NOMO-1 treated with dmso at 0.1 percent for 144 hours (cell line): ENCODE measurements around the gene PUS10.

Experiments used
- DNase-seq: peaks from one replicate; lab custom pipeline; 2025; ENCODE audit not compliant: unreplicated experiment; lab: John Stamatoyannopoulos, UW

Gene PUS10

DNA sequence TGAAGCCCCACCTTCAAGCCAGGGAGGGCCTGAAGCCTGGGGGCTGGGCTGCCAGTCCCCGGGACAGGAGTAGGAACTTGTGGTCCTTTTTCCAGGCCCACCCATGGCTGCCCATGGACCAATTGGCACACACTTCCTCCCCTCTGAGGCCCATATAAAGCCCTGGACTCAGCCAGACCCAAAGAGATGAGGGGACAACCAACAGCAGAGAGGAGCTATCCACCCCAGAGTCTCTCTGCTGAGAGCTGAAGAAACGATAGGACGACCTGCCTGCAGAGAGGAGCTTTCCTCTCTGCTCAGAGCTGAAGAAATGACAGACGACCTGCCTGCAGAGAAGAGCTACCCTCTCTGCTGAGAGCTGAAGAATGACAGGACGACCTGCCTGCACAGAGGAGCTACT is 44.4 kb downstream of the PUS10 start:
- no peak for DNase-seq

DNA sequence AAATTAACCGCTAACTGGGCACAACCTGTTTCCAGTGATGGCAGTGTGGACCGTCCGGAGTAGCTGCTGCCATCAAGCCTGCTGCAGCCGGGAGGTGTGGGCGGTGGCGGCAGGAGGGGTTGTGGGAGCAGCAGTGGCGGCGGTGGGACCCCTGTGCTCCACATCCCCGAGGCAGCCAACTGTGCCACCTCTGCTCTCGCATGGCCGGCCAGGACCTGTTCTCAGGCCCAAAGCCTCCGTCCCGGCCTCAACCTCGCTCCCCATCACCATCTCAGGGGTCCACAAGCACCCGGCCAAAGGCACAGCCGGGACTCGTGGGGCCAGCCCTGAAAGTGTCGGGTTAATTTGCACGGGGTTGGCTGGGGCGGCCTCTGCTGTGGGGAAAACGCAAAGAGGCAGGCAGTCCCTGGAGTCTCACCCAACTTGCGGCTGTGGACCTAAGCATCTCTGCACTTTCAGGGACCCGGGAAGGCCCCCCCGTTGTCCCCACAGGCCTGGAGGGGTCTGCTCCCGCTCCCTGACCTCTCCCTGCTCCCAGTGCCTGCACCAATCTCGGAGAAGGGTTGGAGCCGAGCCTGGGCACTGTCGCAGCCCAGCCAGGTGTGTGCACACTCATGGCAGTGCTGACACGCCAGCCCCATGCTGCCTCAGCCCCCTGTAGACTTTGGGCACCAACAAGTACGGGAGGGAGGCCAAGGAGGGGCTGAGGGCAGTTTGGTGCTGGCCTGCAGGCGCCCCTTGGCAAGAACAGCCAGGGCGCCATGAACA is 45.0 kb downstream of the PUS10 start:
- DNase-seq: no peak

DNA sequence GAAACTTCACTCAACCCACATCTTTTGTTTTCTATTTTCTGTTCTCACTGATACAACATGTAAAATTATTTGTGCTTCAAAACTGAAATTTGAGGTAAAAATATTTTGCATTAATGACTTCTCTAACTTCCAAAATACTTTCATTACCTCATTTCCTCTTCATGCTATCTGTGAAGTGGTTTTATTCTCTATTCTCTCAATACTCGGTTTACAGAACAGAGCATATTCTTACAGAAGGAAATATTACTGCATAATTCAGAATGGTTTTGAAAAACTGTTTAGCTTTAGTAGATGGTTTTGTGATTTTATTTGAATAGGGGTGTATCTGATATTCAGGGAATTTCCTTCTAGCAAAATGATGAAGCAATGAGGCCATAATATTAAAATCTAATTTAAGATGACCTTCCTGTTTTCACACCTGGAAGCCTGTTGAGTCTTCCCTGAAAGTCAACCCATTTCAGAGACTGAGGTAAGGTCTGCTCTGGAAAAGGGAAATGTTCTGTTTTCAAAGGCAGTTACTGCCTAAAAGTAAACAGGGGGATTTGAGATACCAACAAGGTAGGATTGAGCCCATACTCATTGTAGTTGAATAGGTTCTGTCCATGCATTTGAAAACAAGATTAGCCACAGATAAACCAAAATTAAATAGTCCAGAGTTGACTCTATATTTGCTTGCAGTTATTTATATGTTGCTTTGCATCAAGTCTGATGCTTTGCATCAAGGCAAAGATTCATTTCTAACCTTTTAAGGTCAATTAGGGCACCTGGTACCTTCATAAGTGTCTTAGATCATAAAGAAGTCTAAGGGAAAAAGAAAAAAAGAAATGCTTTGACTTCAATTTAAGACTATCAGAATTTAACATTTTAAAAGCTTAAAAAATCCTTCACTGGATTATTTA is 51.3 kb downstream of the PUS10 start:
- DNase-seq: no peak

DNA sequence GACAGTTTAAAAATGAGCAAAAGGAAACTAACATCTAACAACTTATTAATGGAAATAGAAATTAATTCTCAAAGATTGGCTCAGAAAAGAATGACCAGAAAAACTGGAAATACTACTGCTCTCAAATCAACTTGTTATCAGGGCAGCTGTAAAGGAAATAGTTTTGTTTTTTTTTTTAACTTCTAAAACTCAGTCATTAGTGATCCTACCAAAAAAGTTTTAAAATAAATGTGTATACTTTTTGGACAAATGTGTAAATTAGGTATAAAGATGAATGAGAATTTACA is 52.6 kb downstream of the PUS10 start:
- no peak for DNase-seq

DNA sequence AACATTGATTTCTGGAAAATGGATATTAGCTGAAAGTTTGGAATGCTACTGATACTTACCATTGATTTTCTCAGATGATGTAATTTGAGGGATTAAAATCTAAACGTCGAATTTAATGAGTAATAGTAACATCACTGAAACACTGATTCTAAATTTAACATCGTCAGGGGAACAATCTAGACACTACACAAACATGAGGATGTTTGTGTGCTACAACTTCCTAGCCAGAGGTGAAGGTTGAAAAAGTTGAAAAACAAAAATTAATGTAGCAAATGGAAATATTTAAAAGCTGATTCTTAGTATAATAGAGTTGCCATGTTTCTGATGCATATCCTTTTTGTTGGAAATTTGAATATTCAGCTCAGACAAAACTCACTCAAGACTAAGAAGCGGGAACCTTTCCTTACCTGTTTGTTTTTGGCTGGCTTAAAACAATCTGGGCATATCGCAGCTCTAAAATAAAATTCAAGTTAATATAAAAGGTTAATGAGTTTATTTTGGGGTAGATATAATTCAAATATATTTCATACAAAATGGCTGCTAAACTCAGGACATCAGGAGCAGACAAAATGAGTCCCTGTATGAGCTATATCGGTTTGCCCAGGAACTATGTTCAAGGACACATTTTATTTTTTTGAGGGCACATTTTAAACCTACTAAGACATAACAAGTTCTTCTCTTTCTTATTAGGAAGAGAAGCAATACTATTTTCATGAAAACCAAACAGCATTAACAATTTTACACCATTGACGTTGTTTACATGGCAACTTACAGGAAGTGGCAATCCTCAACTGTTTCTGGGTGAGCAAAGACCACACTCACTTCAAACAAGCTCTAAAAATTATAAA is 53.2 kb downstream of the PUS10 start:
- DNase-seq: no peak

DNA sequence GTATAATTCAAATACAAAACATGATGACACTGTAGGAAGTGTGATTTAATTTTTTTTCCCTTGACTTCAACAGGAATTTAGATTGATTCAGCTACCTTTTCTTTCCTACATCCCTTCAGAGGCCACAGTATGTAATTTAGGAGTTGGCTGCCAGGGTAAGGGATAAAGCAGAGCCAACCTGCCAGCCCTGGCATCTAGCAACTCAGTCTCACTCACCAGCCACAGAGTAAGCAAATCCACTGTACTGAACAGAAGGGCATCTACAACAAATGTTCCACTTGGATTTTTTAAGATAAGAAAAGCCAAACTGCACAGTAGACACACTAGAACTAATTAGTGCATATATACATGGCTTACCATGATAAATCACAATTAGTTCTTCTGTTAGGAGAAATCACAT is 54.9 kb downstream of the PUS10 start:
- DNase-seq: no peak

DNA sequence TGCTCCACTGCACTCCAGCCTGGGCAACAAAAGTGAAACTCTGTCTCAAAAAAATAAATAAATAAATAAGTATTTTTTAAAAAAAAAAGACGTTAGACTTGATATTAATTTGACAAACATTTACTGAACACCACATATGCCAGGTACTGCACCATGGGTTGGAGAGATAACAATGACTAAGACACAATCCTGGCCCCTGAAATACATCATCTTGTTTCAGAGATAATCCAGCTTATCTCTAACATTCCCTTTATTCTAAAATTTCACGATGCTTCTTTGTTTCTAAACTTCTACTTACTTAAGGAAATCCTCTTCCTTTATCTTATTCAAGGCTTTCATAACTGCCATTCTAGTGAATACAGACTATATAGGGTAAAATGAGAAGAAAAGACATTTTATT is 55.5 kb downstream of the PUS10 start:
- DNase-seq: no peak

DNA sequence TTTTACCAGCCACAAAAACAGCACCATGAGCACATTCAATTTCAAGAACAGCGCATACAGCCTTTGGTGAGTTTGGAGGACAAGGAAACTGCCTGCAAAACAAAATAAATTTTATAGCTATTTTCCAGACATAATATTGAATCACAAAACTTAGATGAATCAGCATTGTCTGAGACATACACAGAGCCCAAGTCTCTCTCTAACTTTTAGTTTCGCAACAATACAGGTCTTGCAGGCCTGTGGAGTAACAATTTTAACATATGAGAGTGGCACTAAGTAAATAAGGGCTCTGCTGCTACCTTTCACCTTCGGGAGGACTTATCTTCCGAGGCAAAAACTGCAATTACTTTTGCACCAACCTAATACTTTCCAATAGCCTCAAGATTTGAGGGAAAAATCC is 56.6 kb downstream of the PUS10 start:
- DNase-seq: no peak

DNA sequence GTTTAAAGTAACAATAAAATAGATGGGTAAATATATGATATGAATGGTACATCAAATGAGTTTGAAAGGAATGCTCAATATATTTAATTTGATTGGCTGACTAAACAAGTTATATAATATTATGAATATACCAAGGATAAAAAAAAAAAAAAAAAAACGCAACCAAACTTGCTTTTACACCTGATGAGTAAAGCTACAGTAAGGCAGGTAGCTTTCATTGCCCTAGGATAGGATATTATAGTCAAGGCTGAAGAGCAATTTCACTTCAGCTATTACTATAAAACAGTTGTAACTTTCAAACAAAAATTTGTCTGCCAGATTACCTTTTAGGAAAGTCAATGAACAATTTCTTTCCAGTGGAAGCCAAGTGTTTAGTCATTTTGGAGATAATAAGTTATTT is 57.3 kb downstream of the PUS10 start:
- no peak for DNase-seq

DNA sequence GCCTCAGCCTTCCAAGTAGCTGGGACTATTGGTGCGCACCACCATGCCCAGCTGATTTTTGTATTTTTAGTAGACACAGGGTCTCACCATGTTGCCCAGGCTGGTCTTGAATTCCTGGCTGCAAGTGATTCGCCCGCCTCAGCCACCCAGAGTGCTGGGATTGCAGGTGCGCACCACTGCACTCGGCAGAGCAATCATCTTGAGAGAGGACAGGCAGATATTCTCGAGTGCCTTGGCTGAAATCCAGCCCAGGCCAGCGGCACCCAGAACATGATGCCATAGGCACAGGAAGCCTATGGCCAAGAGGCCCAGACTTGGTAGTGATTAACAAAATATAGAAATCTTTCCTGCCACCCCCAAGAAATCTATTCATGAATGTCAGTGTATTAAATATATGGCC is 58.6 kb downstream of the PUS10 start:
- no peak for DNase-seq

DNA sequence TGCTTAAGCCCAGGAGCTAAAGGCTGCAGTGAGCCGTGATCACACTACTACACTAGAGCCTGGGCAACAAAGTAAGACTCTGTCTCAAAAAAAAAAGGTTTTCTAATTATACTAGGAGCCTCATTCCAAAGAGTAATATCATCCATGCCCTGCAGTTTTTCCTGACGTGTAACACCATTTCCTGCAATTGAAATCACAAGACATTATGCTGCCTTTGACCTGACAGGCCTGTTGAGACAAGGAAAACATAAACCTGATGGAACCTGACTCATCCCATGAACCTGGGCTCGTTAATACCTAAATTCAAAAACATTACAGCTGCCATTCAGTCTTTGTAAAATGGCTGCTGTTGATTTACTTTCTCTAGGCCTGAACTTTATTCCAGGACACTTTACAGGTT is 59.3 kb downstream of the PUS10 start:
- no peak for DNase-seq

DNA sequence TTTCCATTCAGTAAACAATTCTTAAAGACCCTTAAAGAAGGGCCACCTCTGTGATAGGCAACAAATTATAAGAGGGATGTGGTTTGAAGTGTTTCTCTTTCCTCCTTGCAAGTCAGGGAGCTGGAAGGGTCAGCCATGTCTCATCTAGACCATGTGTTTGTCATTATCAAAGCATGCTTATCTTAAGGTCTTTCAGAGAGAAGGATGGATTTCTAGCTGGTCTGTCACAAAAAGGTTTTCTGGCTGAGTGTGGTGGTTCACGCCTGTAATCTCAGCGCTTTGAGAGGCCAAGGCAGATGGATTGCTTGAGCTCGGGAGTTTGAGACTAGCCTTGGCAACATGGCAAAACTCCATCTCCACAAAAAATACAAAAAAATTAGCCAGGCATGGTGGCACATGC is 59.7 kb downstream of the PUS10 start:
- no peak for DNase-seq

DNA sequence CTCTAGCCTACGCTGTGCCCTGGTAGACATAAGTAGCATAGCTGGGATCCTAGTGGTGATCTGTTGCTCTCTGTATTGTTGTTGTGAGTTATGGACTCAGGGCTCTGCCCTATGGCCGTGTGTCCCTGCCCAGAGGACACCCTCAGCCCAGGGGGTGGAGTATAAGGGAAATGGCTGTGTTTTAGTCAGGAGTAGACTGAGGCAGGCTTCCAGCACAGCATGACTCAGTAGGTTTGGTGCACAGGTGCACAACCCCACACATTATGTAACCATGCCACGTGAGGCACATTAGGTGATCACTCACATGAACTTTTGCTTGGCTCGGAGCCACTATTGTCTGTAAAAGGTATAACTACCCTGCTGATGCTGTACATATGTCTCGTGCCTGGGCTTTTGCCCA is 60.4 kb downstream of the PUS10 start:
- DNase-seq: no peak

DNA sequence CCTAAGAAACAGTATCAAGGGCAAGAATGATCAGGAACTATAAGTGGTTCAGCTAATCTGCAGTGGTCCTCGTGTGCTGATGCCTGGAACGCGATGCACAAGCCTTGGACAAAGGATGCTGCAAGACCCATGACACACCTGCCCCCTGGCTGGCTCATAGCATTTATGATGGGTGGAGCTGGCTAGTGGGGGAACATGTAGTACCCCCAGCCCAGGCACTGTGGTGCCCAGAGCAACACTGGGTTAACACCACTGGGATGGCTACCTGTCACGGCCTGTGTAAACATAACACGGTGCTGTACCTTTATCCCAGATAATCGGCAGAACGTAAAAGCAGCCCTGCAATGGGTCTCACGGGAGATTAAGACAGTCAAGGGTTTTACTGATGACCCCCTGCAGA is 60.8 kb downstream of the PUS10 start:
- DNase-seq: no peak

DNA sequence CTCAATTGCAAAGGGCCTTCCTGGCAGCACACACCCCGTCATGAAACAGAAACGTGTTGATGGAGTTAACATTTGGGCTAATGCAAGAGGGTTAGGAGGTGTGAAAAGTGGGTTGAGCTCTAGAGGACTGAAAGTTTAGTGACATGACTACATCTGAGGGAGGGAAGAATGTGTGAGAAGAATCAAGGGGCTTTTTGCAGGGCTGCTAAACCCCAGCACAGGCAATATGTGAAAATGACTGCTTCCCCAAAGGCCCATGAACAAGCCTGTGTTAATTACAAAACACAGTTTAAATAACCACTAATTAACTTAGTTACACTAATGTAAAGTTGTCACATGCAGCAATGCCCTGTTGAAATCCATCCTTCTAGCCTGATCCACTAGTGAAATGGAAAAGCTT is 63.9 kb downstream of the PUS10 start:
- no peak for DNase-seq

DNA sequence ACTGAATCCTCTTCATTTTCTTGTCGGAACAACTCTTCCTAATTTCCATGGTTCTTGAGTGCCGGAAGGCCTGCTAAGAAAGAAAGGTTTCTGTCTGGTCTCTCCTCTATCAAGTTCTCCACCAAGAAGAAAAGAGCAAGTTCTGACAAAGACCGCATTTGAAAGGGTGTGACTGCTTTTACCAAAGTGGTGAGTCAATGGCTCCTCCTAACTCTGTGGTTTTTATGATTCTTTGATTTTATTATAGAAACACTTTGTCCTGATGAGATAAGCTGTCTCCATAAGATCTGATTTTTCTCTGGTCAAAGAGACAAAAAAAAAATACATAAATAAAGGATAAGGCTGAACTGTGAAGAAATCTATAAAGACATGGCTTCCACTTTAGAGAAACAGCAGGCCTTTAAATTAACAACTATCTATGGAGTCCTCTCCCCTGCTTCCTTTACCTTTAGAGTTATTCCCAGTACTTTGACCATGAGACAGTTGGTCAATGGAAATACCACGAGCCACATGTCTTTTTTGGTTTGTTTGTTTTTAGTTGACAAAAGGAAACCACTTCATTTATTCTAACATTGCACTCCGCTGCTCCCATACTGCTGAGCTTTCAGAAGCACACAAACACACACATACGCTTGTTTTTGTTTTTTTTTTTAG is 69.0 kb downstream of the PUS10 start:
- no peak for DNase-seq

DNA sequence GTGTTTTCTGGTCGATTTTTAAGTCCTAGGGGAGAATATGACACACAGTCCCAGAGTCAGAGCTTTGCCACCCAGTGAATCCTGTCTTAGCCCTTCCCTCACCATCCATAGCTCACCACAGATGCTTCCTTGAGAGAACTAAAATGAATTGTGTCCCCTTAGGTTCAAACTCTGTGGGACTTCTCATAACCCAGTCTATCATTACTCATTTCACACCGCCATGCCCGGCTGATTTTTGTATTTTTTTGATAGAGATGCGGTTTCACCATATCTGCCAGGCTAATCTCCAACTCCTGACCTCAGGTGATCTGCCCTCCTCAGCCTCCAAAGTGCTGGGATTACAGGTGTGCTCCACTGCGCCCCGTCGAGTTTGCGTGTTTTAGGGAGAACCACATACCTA is 69.9 kb downstream of the PUS10 start:
- no peak for DNase-seq

DNA sequence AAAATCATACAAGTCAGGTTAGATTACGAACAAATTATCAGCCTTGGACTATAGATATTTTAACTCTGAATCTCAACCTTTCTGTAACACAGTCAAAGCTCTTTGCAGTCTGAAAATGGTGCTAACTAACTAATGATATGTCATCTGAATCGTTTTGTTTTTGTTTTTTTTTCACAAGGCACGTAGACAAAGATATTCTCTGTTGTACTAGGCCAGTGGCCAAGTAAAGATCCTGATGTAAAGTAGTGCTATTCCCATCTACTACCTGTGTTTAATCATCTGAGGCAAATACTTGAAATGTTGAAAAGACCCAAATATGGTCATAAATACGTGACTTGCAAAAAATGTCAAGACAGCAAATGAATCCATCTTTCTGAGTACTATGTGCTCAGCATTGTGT is 71.0 kb downstream of the PUS10 start:
- no peak for DNase-seq

DNA sequence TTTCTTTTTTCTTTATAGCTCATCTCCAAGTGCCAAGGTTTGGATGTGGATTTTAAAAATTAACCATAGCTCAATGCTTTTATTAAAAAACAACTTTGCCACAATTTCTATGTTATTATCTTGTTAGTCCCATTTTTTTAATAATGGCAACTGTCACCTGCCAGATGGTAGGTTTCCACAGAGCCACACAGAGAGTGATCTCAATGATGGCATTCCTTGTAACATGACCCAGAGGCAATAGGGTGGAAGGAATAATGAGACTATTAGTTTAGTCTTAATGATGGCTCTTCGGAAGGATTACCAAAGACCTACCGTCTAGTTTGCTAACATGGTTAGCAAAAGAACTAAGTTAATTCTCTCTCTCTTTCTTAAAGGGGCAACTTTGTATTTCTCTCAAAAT is 72.7 kb downstream of the PUS10 start:
- DNase-seq: no peak

DNA sequence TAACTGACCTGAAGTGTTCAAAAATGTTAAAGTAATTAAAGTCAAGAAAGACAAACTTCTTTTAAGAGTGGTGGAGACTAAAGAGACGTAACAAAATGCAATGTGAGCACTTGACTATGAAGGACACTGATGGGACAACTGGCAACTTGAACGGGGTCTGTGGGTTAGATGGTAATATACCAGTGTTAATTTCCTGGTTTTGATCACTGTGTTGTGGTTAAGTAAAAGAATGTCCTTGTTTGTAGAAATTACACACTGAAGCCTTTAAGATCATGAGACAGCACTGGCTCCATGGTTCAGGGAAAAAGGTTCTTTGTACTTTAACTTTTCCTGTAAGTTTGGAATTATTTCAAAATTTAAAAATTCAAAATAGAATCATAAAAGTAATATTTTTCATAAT is 78.4 kb downstream of the PUS10 start:
- DNase-seq: no peak

DNA sequence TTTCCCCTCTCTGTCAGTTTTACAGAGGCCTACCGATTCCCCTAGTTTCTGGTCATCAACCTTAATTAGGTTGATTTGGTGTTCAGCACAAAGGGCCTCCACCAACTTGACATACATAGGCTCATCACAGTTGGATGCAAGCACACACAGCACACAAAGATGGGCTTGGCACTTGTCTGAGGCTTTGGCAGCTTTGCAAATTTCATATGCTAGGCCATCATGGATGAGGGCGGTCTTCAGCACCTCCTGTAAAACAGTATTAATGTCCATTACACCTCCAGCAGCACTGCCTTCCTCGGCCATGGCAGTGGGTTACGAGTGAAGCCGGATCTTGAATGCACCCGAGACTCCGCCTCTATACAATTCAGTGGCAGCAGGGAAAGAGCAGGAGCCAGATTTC is 79.8 kb downstream of the PUS10 start:
- no peak for DNase-seq
